ENCODE measurements around the gene TMEM163.

The TMEM163 gene

GRCh38 chr2:134462791-134463698 lies 255.8 kb downstream of the TMEM163 start:
- POLR2A ChIA-PET = no interaction called here
- CTCF ChIA-PET = no interaction called here
- DNase-seq (ENCODE audit: extremely low spot score) = no peak
- TF ChIP-seq LEF1 (IDR thresholded peaks at IDR 0.05; ENCODE audit: borderline replicate concordance) = no peak
- no peak for TF ChIP-seq L3MBTL2 (conservative IDR thresholded peaks at IDR 0.05)
- TF ChIP-seq TARDBP (IDR thresholded peaks at IDR 0.05) = no peak
- no peak for TF ChIP-seq CTBP1 (IDR thresholded peaks at IDR 0.05; ENCODE audit: borderline replicate concordance)
- TF ChIP-seq, protein P1, sequence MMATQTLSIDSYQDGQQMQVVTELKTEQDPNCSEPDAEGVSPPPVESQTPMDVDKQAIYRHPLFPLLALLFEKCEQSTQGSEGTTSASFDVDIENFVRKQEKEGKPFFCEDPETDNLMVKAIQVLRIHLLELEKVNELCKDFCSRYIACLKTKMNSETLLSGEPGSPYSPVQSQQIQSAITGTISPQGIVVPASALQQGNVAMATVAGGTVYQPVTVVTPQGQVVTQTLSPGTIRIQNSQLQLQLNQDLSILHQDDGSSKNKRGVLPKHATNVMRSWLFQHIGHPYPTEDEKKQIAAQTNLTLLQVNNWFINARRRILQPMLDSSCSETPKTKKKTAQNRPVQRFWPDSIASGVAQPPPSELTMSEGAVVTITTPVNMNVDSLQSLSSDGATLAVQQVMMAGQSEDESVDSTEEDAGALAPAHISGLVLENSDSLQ (IDR thresholded peaks at IDR 0.05) = no peak
- TF ChIP-seq ARNT (IDR thresholded peaks at IDR 0.05) = no peak
- no peak for TF ChIP-seq SP1 (IDR thresholded peaks at IDR 0.05)
- TF ChIP-seq SUZ12 (IDR thresholded peaks at IDR 0.05) = no peak
- no peak for TF ChIP-seq FOXA1 (IDR thresholded peaks at IDR 0.05)
- no peak for TF ChIP-seq BHLHE40 (IDR thresholded peaks at IDR 0.05; ENCODE audit: borderline replicate concordance)
- TF ChIP-seq HDGF (IDR thresholded peaks at IDR 0.05; ENCODE audit: borderline replicate concordance) = no peak
- TF ChIP-seq NFRKB (IDR thresholded peaks at IDR 0.05) = no peak
- no peak for TF ChIP-seq FOXK2 (IDR thresholded peaks at IDR 0.05)
- no peak for TF ChIP-seq ZNF384 (IDR thresholded peaks at IDR 0.05)

- DNase-seq (ENCODE audit: extremely low spot score) = no peak
- ChIA-PET POLR2A (no interaction called here), CTCF (no interaction called here)
- TF ChIP-seq CTBP1 (IDR thresholded peaks at IDR 0.05; ENCODE audit: borderline replicate concordance) (no peak), ARNT (IDR thresholded peaks at IDR 0.05) (no peak), TARDBP (IDR thresholded peaks at IDR 0.05) (no peak), SP1 (IDR thresholded peaks at IDR 0.05) (no peak), HDGF (IDR thresholded peaks at IDR 0.05; ENCODE audit: borderline replicate concordance) (no peak), FOXM1 (IDR thresholded peaks at IDR 0.05; ENCODE audit: borderline replicate concordance) (no peak), ELF4 (IDR thresholded peaks at IDR 0.05) (no peak), FOXA1 (IDR thresholded peaks at IDR 0.05) (no peak), ZNF384 (IDR thresholded peaks at IDR 0.05) (no peak), SUZ12 (IDR thresholded peaks at IDR 0.05) (no peak), BHLHE40 (IDR thresholded peaks at IDR 0.05; ENCODE audit: borderline replicate concordance) (no peak), NFRKB (IDR thresholded peaks at IDR 0.05) (no peak), L3MBTL2 (conservative IDR thresholded peaks at IDR 0.05) (no peak), LEF1 (IDR thresholded peaks at IDR 0.05; ENCODE audit: borderline replicate concordance) (no peak), FOXK2 (IDR thresholded peaks at IDR 0.05) (no peak)
- TF ChIP-seq, protein P1 (IDR thresholded peaks at IDR 0.05) = no peak
Observed at GRCh38 chr2:134462275-134462674, 256.5 kb downstream of the TMEM163 start.

GRCh38 chr2:134461511-134461910 lies 257.3 kb downstream of the TMEM163 start:
- CTCF ChIA-PET = interaction anchor here (1.4 kb wide), 1 partner anchor 10 kb away, joined by 7 read pairs; no protein-coding TSS in a partner anchor
- POLR2A ChIA-PET = no interaction called here
- no peak for TF ChIP-seq HDGF (IDR thresholded peaks at IDR 0.05; ENCODE audit: borderline replicate concordance)
- TF ChIP-seq SP1 (IDR thresholded peaks at IDR 0.05) = no peak
- TF ChIP-seq ARNT (IDR thresholded peaks at IDR 0.05) = no peak
- TF ChIP-seq, protein P1 (IDR thresholded peaks at IDR 0.05) = no peak
- no peak for TF ChIP-seq ZNF384 (IDR thresholded peaks at IDR 0.05)
- TF ChIP-seq BHLHE40 (IDR thresholded peaks at IDR 0.05; ENCODE audit: borderline replicate concordance) = no peak
- no peak for TF ChIP-seq LEF1 (IDR thresholded peaks at IDR 0.05; ENCODE audit: borderline replicate concordance)
- TF ChIP-seq CTBP1 (IDR thresholded peaks at IDR 0.05; ENCODE audit: borderline replicate concordance) = no peak
- TF ChIP-seq FOXM1 (IDR thresholded peaks at IDR 0.05; ENCODE audit: borderline replicate concordance) = no peak
- TF ChIP-seq SUZ12 (IDR thresholded peaks at IDR 0.05) = no peak
- no peak for TF ChIP-seq TARDBP (IDR thresholded peaks at IDR 0.05)
- no peak for TF ChIP-seq FOXK2 (IDR thresholded peaks at IDR 0.05)
- TF ChIP-seq FOXA1 (IDR thresholded peaks at IDR 0.05) = no peak
- TF ChIP-seq NFRKB (IDR thresholded peaks at IDR 0.05) = no peak
- TF ChIP-seq ELF4 (IDR thresholded peaks at IDR 0.05) = no peak
- no peak for DNase-seq (ENCODE audit: extremely low spot score)

DNA sequence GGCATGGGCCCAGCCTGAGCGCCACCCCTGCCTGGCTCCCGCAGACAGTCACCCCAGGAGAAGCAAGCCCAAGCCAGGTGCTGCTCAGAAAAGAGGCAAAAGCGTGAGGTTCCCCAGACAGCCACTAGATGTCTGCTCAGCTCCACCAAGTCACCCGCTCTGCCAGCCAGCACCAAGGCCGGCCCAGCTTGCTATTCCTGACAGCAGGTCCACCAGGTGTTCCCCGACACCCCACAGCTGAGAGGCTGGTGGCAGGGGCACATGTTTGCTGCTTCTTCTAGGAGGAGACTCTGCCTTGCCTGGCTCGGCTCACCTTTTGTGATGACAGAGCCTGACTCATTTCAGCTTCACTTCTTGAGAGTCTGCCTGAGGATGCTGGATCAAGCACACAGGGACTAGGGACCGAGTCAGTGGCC lies 258.2 kb downstream of the TMEM163 start:
- ChIA-PET CTCF (interaction anchor here (0.7 to 1.4 kb wide), 3 partner anchors 9 to 438 kb away, joined by 3 to 7 read pairs (median 3); no protein-coding TSS in a partner anchor), POLR2A (no interaction called here)
- TF ChIP-seq LEF1 (IDR thresholded peaks at IDR 0.05; ENCODE audit: borderline replicate concordance) = no peak
- TF ChIP-seq CTBP1 (IDR thresholded peaks at IDR 0.05; ENCODE audit: borderline replicate concordance) = no peak
- no peak for TF ChIP-seq ARNT (IDR thresholded peaks at IDR 0.05)
- TF ChIP-seq BHLHE40 (IDR thresholded peaks at IDR 0.05; ENCODE audit: borderline replicate concordance) = no peak
- no peak for TF ChIP-seq FOXA1 (IDR thresholded peaks at IDR 0.05)
- TF ChIP-seq L3MBTL2 (conservative IDR thresholded peaks at IDR 0.05) = no peak
- TF ChIP-seq, protein P1 (IDR thresholded peaks at IDR 0.05) = no peak
- no peak for TF ChIP-seq ELF4 (IDR thresholded peaks at IDR 0.05)
- no peak for TF ChIP-seq FOXM1 (IDR thresholded peaks at IDR 0.05; ENCODE audit: borderline replicate concordance)
- TF ChIP-seq FOXK2 (IDR thresholded peaks at IDR 0.05) = no peak
- no peak for TF ChIP-seq HDGF (IDR thresholded peaks at IDR 0.05; ENCODE audit: borderline replicate concordance)
- no peak for TF ChIP-seq TARDBP (IDR thresholded peaks at IDR 0.05)
- no peak for TF ChIP-seq ZNF384 (IDR thresholded peaks at IDR 0.05)
- TF ChIP-seq NFRKB (IDR thresholded peaks at IDR 0.05) = no peak
- TF ChIP-seq SUZ12 (IDR thresholded peaks at IDR 0.05) = no peak
- no peak for TF ChIP-seq SP1 (IDR thresholded peaks at IDR 0.05)
- DNase-seq (ENCODE audit: extremely low spot score) = peak; percentile 70

Data from HEK293T (cell line).